Loucy (cell line): Measurements from ENCODE around the gene COL4A5.

Experiments used
- CTCF ChIP-seq: fragments of 200-600 bp; sonication (generic); conservative IDR thresholded peaks from 2 replicates; pipeline ENCODE4 v1.5.1; 2014; ENCODE audit warnings: mild to moderate bottlenecking, antibody characterized with exemption, low read length
- EZH2phosphoT487 ChIP-seq: fragments of 200-600 bp; IDR thresholded peaks from 2 replicates; pipeline ENCODE4 v1.6.1; 2018; ENCODE audit warnings: antibody characterized with exemption, mild to moderate bottlenecking, moderate library complexity, borderline replicate concordance

- TF ChIP-seq EZH2phosphoT487 (no peak), CTCF (no peak)
These were observed 170.5 kb downstream of the COL4A5 start for GRCh38 chrX:108610141-108610540.
